Measurements from ENCODE around the gene ADGRB3. TPM values are rescaled to one million over a fixed set of nuclear protein-coding genes. Genes with fewer than 3 reads are reported as not detected.

The ADGRB3 gene
- total and polyA plus RNA-seq, 2 donors (not counting 3 experiments of a cell fraction or from before 2014, with no cell fraction given) = not detected

GRCh38 chr6:69202768-69203167 lies 567.7 kb downstream of the ADGRB3 start:
- TF ChIP-seq, protein P1, sequence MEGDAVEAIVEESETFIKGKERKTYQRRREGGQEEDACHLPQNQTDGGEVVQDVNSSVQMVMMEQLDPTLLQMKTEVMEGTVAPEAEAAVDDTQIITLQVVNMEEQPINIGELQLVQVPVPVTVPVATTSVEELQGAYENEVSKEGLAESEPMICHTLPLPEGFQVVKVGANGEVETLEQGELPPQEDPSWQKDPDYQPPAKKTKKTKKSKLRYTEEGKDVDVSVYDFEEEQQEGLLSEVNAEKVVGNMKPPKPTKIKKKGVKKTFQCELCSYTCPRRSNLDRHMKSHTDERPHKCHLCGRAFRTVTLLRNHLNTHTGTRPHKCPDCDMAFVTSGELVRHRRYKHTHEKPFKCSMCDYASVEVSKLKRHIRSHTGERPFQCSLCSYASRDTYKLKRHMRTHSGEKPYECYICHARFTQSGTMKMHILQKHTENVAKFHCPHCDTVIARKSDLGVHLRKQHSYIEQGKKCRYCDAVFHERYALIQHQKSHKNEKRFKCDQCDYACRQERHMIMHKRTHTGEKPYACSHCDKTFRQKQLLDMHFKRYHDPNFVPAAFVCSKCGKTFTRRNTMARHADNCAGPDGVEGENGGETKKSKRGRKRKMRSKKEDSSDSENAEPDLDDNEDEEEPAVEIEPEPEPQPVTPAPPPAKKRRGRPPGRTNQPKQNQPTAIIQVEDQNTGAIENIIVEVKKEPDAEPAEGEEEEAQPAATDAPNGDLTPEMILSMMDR (IDR thresholded peaks at IDR 0.05; ENCODE audit: extremely low read depth in 1 of 2, insufficient read depth in 1 of 2, low read depth in 1 of 2, low read length in 2 of 2) = no peak
- TF ChIP-seq MYC (IDR thresholded peaks at IDR 0.05; ENCODE audit: low read depth, low read length) (no peak), POLR2AphosphoS5 (IDR thresholded peaks at IDR 0.05; ENCODE audit: insufficient read depth, low read depth, low read length) (no peak), EZH2 (IDR thresholded peaks at IDR 0.05; ENCODE audit: borderline replicate concordance, low read depth, low read length, severe bottlenecking) (no peak), GATA2 (IDR thresholded peaks at IDR 0.05; ENCODE audit: insufficient read depth, insufficient read length, low read depth, low read length) (no peak), POLR2A (IDR thresholded peaks at IDR 0.05; ENCODE audit: low read depth, low read length) (no peak), JUN (IDR thresholded peaks at IDR 0.05; ENCODE audit: borderline replicate concordance, insufficient read depth, insufficient read length, low read depth) (no peak), FOS (IDR thresholded peaks at IDR 0.05; ENCODE audit: borderline replicate concordance, insufficient read depth, low read length) (no peak), MAX (IDR thresholded peaks at IDR 0.05; ENCODE audit: insufficient read depth, insufficient read length) (no peak)
- no peaks in the 10 kb centered on the region for H3K9me3 ChIP-seq (replicated peaks; ENCODE audit: control insufficient read depth, insufficient read depth, low read length)
- H3K4me2 ChIP-seq (ENCODE audit: insufficient read depth, low read length) = no peak overlapping the region
- no peak overlapping the region for H3K4me3 ChIP-seq (replicated peaks in 1 of 3; ENCODE audit: insufficient read depth in 1 of 3, low read depth in 1 of 3, low read length in 3 of 3)
- H3K36me3 ChIP-seq (ENCODE audit: control insufficient read depth in 2 of 2, extremely low read depth in 1 of 2, insufficient read depth in 2 of 2, low read length in 2 of 2) = no peaks in the 10 kb centered on the region
- H3K27me3 ChIP-seq (ENCODE audit: control insufficient read depth in 2 of 2, insufficient read depth in 2 of 2, low read length in 2 of 2) = no peaks in the 10 kb centered on the region
- ChIA-PET CTCF (no interaction called here), POLR2A (no interaction called here)
- BruUV-seq (replicated peaks) = no TSS peak
- H3K4me1 ChIP-seq (ENCODE audit: control insufficient read depth, extremely low read depth, insufficient read depth, low read length) = no peaks in the 10 kb centered on the region
- no peak for FAIRE-seq
- H3K9ac ChIP-seq (replicated peaks; ENCODE audit: extremely low read depth, insufficient read depth, low read length) = no peak overlapping the region
- no peaks in the 10 kb centered on the region for H3K9me1 ChIP-seq (replicated peaks; ENCODE audit: control insufficient read depth, extremely low read depth, insufficient read depth, low read length)
- dilution Hi-C loops (cut with MboI; ENCODE audit: extremely low pct_ligation_motif_present, low sequenced_read_pairs) (no loop called here), intact Hi-C loops (cut with micrococcal nuclease) (no loop called here)
- no peak for DNase-seq (ENCODE audit: low read depth, low spot score)
- H4K20me1 ChIP-seq (replicated peaks; ENCODE audit: control insufficient read depth, extremely low read depth, insufficient read depth, low read length) = no peaks in the 10 kb centered on the region
- no peak overlapping the region for H3K27ac ChIP-seq (ENCODE audit: insufficient read depth, low read depth, low read length)
- no peaks in the 10 kb centered on the region for H3K79me2 ChIP-seq (ENCODE audit: control insufficient read depth, insufficient read depth, low read length)
- no peak overlapping the region for H2AFZ ChIP-seq (ENCODE audit: low read depth, low read length)
